Testis (tissue), 2 donors: Measurements from ENCODE around the gene ACAD11.

ENCODE experiments used
- POLR2A ChIP-seq: fragments of 450-650 bp; IDR thresholded peaks from one replicate; pipeline ENCODE4 v1.6.1; 2017; ENCODE audit warnings: antibody characterized with exemption, mild to moderate bottlenecking, moderate library complexity
- TF ChIP-seq, protein P1 (sequence below), 3 experiments: fragments of 450-650 bp in 2 of 3; fragments of 200-600 bp in 1 of 3; sonication (generic) in 1 of 3; IDR thresholded peaks; one replicate each; pipeline ENCODE4 v1.5.1; 2016 to 2019; ENCODE audit warnings: antibody characterized with exemption in 3 of 3, mild to moderate bottlenecking in 2 of 3, moderate library complexity in 1 of 3

GRCh38 chr3:132652640-132653270, 6.9 kb downstream of the ACAD11 start:
- TF ChIP-seq, protein P1, sequence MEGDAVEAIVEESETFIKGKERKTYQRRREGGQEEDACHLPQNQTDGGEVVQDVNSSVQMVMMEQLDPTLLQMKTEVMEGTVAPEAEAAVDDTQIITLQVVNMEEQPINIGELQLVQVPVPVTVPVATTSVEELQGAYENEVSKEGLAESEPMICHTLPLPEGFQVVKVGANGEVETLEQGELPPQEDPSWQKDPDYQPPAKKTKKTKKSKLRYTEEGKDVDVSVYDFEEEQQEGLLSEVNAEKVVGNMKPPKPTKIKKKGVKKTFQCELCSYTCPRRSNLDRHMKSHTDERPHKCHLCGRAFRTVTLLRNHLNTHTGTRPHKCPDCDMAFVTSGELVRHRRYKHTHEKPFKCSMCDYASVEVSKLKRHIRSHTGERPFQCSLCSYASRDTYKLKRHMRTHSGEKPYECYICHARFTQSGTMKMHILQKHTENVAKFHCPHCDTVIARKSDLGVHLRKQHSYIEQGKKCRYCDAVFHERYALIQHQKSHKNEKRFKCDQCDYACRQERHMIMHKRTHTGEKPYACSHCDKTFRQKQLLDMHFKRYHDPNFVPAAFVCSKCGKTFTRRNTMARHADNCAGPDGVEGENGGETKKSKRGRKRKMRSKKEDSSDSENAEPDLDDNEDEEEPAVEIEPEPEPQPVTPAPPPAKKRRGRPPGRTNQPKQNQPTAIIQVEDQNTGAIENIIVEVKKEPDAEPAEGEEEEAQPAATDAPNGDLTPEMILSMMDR (IDR thresholded peaks at IDR 0.05) = no peak
- TF ChIP-seq POLR2A = no peak
